RWPE1 (cell line): ENCODE data around the gene ZNF775.

Experiments used
- CTCF ChIA-PET: fragments of 350-600 bp; sonication (Branson Sonifier 250); formaldehyde crosslinking; extraction: SDS; loops from one replicate; lab custom pipeline; 2021; lab: Yijun Ruan, JAX
- POLR2A ChIA-PET: fragments of 400-600 bp; formaldehyde crosslinking; extraction: SDS; loops from one replicate; lab custom pipeline; 2020; ENCODE audit warnings: antibody characterized with exemption; ENCODE audit not compliant: low non-redundant PET; lab: Yijun Ruan, JAX
- DNase-seq: peaks from one replicate; pipeline ENCODE4 v3.0.0; 2012; ENCODE audit warnings: low spot score
- H3K27ac ChIP-seq: fragments of 450-650 bp; 2 replicates; pipeline ENCODE4 v1.5.1; 2017
- CTCF ChIP-seq: fragments of 450-650 bp; conservative IDR thresholded peaks from 2 replicates; pipeline ENCODE4 v1.5.1; 2017; ENCODE audit warnings: low read depth, mild to moderate bottlenecking

Gene ZNF775

GRCh38 chr7:150374472-150374871, 4.7 kb upstream of the ZNF775 start:
- ChIA-PET CTCF (interaction anchor here (0.8 kb wide), 1 partner anchor 18 kb away, joined by 4 read pairs; no protein-coding TSS in a partner anchor), POLR2A (no interaction called here)
- no peak for DNase-seq
- peak overlapping the region; percentile 8; the same call in 1 of the 2 replicates for H3K27ac ChIP-seq
- no peak for TF ChIP-seq CTCF

GRCh38 chr7:150375662-150376521, 3.2 kb upstream of the ZNF775 start:
- DNase-seq: no peak
- TF ChIP-seq CTCF: no peak
- ChIA-PET CTCF (no interaction called here), POLR2A (no interaction called here)
- H3K27ac ChIP-seq: 0 out of 2 replicates have a peak overlapping the region, but pooled peaks have one; percentile 3

GRCh38 chr7:150376560-150376959, 2.6 kb upstream of the ZNF775 start:
- ChIA-PET POLR2A (no interaction called here), CTCF (no interaction called here)
- no peak for TF ChIP-seq CTCF
- DNase-seq: no peak
- no peak overlapping the region for H3K27ac ChIP-seq

GRCh38 chr7:150377196-150377595, 1.9 kb upstream of the ZNF775 start:
- ChIA-PET CTCF (no interaction called here), POLR2A (no interaction called here)
- DNase-seq: no peak
- TF ChIP-seq CTCF: no peak
- no peak overlapping the region for H3K27ac ChIP-seq

- H3K27ac ChIP-seq: peak overlapping the region; percentile 94
- POLR2A ChIA-PET: no interaction called here
- no peak for DNase-seq
- TF ChIP-seq CTCF: no peak
- CTCF ChIA-PET: no interaction called here
These were observed 1.5 kb upstream of the ZNF775 start for GRCh38 chr7:150377635-150378034.

- peak; percentile 26 for DNase-seq
- H3K27ac ChIP-seq: peak overlapping the region; percentile 94
- no peak for TF ChIP-seq CTCF
- CTCF ChIA-PET: no interaction called here
- POLR2A ChIA-PET: no interaction called here
These were observed 846 bp upstream of the ZNF775 start for GRCh38 chr7:150378115-150378852.
